ENCODE measurements around the gene PTPRM. TPM values are rescaled to one million over a fixed set of nuclear protein-coding genes. Genes with fewer than 3 reads are reported as not detected.

The PTPRM gene
- total RNA-seq, 1 donor from 2014 or later, result 71.3 TPM

- Mint-ChIP-seq H3K9me3 (peaks cover 4% of the 10 kb centered on the region), H3K36me3 (no peaks in the 10 kb centered on the region), H3K27me3 (ENCODE audit: low read depth) (no peaks in the 10 kb centered on the region), H3K4me1 (peaks cover 11% of the 10 kb centered on the region), H3K4me3 (no peak overlapping the region), H3K27ac (no peak overlapping the region)
- no peak for DNase-seq (ENCODE audit: low spot score in 2 of 2, unreplicated experiment in 2 of 2)
- no peak for TF ChIP-seq CTCF (IDR thresholded peaks at IDR 0.05; ENCODE audit: unreplicated experiment)
These were observed 478.2 kb downstream of the PTPRM start for GRCh38 chr18:8045160-8045883.

GRCh38 chr18:8045884-8046281 is 478.8 kb downstream of the PTPRM start:
- DNase-seq (ENCODE audit: low spot score in 2 of 2, unreplicated experiment in 2 of 2), result no peak
- no peak overlapping the region for H3K4me3 Mint-ChIP-seq
- no peaks in the 10 kb centered on the region for H3K27me3 Mint-ChIP-seq (ENCODE audit: low read depth)
- H3K9me3 Mint-ChIP-seq, result peaks cover 4% of the 10 kb centered on the region
- H3K27ac Mint-ChIP-seq, result no peak overlapping the region
- peaks cover 16% of the 10 kb centered on the region for H3K4me1 Mint-ChIP-seq
- no peaks in the 10 kb centered on the region for H3K36me3 Mint-ChIP-seq
- TF ChIP-seq CTCF (IDR thresholded peaks at IDR 0.05; ENCODE audit: unreplicated experiment), result no peak

DNA sequence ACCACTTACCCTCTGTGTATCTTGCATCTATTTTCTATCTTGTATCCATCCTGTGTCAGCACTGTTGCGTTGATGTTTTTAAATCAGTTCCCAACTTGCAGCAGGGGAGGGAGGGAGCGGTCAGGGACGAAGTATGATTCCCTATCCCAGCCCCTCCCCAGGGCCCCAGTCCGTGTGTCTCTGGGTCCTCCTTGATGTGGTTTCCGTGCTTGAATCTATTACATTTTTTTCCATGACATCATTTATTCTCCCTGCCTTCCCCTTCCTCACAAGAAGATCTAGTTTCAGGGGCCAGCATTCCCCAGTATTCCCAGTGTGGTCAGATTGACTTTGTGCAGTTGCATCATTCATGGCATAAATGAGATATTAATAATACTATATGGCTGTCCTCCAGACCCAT is 479.3 kb downstream of the PTPRM start:
- Mint-ChIP-seq H3K27me3 (ENCODE audit: low read depth) (no peaks in the 10 kb centered on the region), H3K36me3 (no peaks in the 10 kb centered on the region), H3K4me1 (peaks cover 19% of the 10 kb centered on the region), H3K4me3 (no peak overlapping the region), H3K27ac (no peak overlapping the region), H3K9me3 (peaks cover 4% of the 10 kb centered on the region)
- no peak for TF ChIP-seq CTCF (IDR thresholded peaks at IDR 0.05; ENCODE audit: unreplicated experiment)
- DNase-seq (ENCODE audit: low spot score in 2 of 2, unreplicated experiment in 2 of 2), result no peak

DNA sequence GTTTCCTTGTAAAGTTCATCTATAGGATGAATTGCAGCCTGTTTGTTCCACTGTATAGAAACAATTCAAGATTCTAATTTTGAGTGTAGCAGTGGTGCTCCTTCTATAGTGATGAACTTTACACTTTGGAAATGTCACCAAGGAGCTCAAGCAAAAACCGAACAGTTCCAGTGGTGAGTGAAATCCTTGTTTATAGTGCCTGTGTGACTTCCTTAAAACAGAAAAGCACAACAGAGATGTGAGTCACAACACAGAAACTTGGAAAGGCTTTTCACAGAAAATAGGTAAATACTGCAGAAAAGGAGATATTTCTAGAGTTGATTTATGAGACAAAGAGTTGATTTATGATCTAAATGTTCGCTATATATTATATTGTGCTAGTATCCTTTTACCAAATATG is 482.0 kb downstream of the PTPRM start:
- no peak for DNase-seq (ENCODE audit: low spot score in 2 of 2, unreplicated experiment in 2 of 2)
- H3K27me3 Mint-ChIP-seq (ENCODE audit: low read depth), result no peaks in the 10 kb centered on the region
- no peaks in the 10 kb centered on the region for H3K36me3 Mint-ChIP-seq
- H3K9me3 Mint-ChIP-seq, result peaks cover 4% of the 10 kb centered on the region
- no peak overlapping the region for H3K27ac Mint-ChIP-seq
- H3K4me1 Mint-ChIP-seq, result peaks cover 13% of the 10 kb centered on the region
- H3K4me3 Mint-ChIP-seq, result no peak overlapping the region
- TF ChIP-seq CTCF (IDR thresholded peaks at IDR 0.05; ENCODE audit: unreplicated experiment), result no peak

- no peak for DNase-seq (ENCODE audit: low spot score in 2 of 2, unreplicated experiment in 2 of 2)
- Mint-ChIP-seq H3K27ac (no peak overlapping the region), H3K36me3 (no peaks in the 10 kb centered on the region), H3K27me3 (ENCODE audit: low read depth) (no peaks in the 10 kb centered on the region), H3K9me3 (peaks cover 3% of the 10 kb centered on the region), H3K4me3 (no peak overlapping the region), H3K4me1 (peaks cover 18% of the 10 kb centered on the region)
- TF ChIP-seq CTCF (IDR thresholded peaks at IDR 0.05; ENCODE audit: unreplicated experiment), result no peak
These were observed 483.7 kb downstream of the PTPRM start for GRCh38 chr18:8050616-8051329.
